HepG2 (cell line): Measurements from ENCODE around the gene SYTL1. TPM values are rescaled to one million over a fixed set of nuclear protein-coding genes. Genes with fewer than 3 reads are reported as not detected.

Experiments
- AHR ChIP-seq: IDR thresholded peaks from 2 replicates; pipeline ENCODE4 v1.6.1; 2018; ENCODE audit warnings: missing genetic modification reagents, missing compliant biosample characterization
- CREM ChIP-seq, 2 experiments: sonication (generic) in 1 of 2; formaldehyde crosslinking in 1 of 2; IDR thresholded peaks; 2 replicates each; pipeline versions ENCODE4 v1.4.0 to v1.6.1; 2016 to 2020; ENCODE audit warnings: antibody characterized with exemption in 1 of 2, mild to moderate bottlenecking in 1 of 2, missing genetic modification reagents in 1 of 2
- FOXK1 ChIP-seq: sonication (generic); formaldehyde crosslinking; IDR thresholded peaks from 2 replicates; pipeline ENCODE4 v1.4.0; 2020; ENCODE audit warnings: low read depth, missing genetic modification reagents, borderline replicate concordance
- NCOA2 ChIP-seq: sonication (generic); formaldehyde crosslinking; IDR thresholded peaks from 2 replicates; pipeline ENCODE4 v1.8.0; 2022; ENCODE audit warnings: inconsistent platforms
- NR1H2 ChIP-seq: sonication (generic); formaldehyde crosslinking; IDR thresholded peaks from 2 replicates; pipeline ENCODE4 v1.8.1; 2022; ENCODE audit warnings: low read depth, missing genetic modification reagents, borderline replicate concordance
- NR3C1 ChIP-seq: sonication (generic); formaldehyde crosslinking; IDR thresholded peaks from 2 replicates; pipeline ENCODE4 v1.4.0; 2020; ENCODE audit warnings: missing genetic modification reagents
- TCF12 ChIP-seq, 2 experiments: fragments of 450-650 bp in 1 of 2; sonication (generic) in 1 of 2; formaldehyde crosslinking in 1 of 2; IDR thresholded peaks; 2 replicates each; pipeline versions ENCODE4 v1.6.1 to v1.8.0; 2017 to 2022; ENCODE audit warnings: antibody characterized with exemption in 1 of 2, mild to moderate bottlenecking in 1 of 2, missing genetic modification reagents in 1 of 2, moderate library complexity in 1 of 2
- ZBTB7A ChIP-seq: sonication (generic); formaldehyde crosslinking; IDR thresholded peaks from 2 replicates; pipeline ENCODE4 v1.8.0; 2022; ENCODE audit warnings: mild to moderate bottlenecking, missing genetic modification reagents
- ZNF225 ChIP-seq: sonication (generic); formaldehyde crosslinking; IDR thresholded peaks from 2 replicates; pipeline ENCODE4 v1.4.0; 2020; ENCODE audit warnings: mild to moderate bottlenecking, missing genetic modification reagents
- ZNF572 ChIP-seq: sonication (generic); formaldehyde crosslinking; IDR thresholded peaks from 2 replicates; pipeline ENCODE4 v1.5.1; 2020; ENCODE audit warnings: mild to moderate bottlenecking, missing genetic modification reagents
- ZNF7 ChIP-seq: IDR thresholded peaks from 2 replicates; pipeline ENCODE4 v1.6.1; 2016; ENCODE audit warnings: missing biosample characterization, missing genetic modification reagents
- ZNF746 ChIP-seq: sonication (generic); formaldehyde crosslinking; IDR thresholded peaks from 2 replicates; pipeline ENCODE4 v1.8.0; 2022; ENCODE audit warnings: mild to moderate bottlenecking, missing genetic modification reagents
- polyA plus RNA-seq, 8 experiments: library from polyadenylated mRNA; depleted of rRNA in 3 of 8; stranded (reverse) in 7 of 8; unstranded in 1 of 8; fragments of >200 nt; fragmentation: Illumina TruSeq in 4 of 8; extraction: Trizol in 4 of 8; gene quantifications; 2 replicates each; pipeline versions ENCODE4 v1.2.1 to v1.2.3, GENCODE V29; 2011 to 2016; ENCODE audit warnings: low read depth in 4 of 8, missing spikeins in 1 of 8, mixed read lengths in 1 of 8; ENCODE audit not compliant: insufficient read depth in 1 of 8
- total RNA-seq, 5 experiments: library from RNA; depleted of rRNA; stranded (reverse); fragments of >200 nt; fragmentation: Illumina TruSeq; extraction: Trizol; gene quantifications; 2 replicates each; pipeline ENCODE4 v1.2.3, GENCODE V29; 2016; ENCODE audit warnings: low read depth in 1 of 5
- TF ChIP-seq, protein P1 (sequence below): sonication (generic); formaldehyde crosslinking; IDR thresholded peaks from 2 replicates; pipeline ENCODE4 v1.4.0; 2020; ENCODE audit warnings: missing genetic modification reagents; ENCODE audit errors: not compliant biosample characterization
- TF ChIP-seq, protein P2 (sequence below): sonication (generic); formaldehyde crosslinking; IDR thresholded peaks from 2 replicates; pipeline ENCODE4 v1.5.0; 2020; ENCODE audit warnings: mild to moderate bottlenecking, low read depth, missing genetic modification reagents, borderline replicate concordance
- TF ChIP-seq, protein P3 (sequence below): sonication (generic); formaldehyde crosslinking; IDR thresholded peaks from 2 replicates; pipeline ENCODE4 v1.8.0; 2022; ENCODE audit warnings: mild to moderate bottlenecking, missing genetic modification reagents
- TF ChIP-seq, protein P4 (sequence below): sonication (generic); formaldehyde crosslinking; IDR thresholded peaks from 2 replicates; pipeline ENCODE4 v1.4.0; 2020; ENCODE audit warnings: missing genetic modification reagents, low read depth, mild to moderate bottlenecking, borderline replicate concordance
- TF ChIP-seq, protein P5 (sequence below): IDR thresholded peaks from 2 replicates; pipeline ENCODE4 v1.4.0; 2020; ENCODE audit warnings: mild to moderate bottlenecking, missing genetic modification reagents
- TF ChIP-seq, protein P6 (sequence below): sonication (generic); formaldehyde crosslinking; conservative IDR thresholded peaks from 2 replicates; pipeline ENCODE4 v1.5.0; 2020; ENCODE audit warnings: missing genetic modification reagents

SYTL1 gene
- total and polyA plus RNA-seq, 2 of the 13 experiments (the other 11 are each of a cell fraction or from before 2014, with no cell fraction given) = 11.1 to 17.8 TPM

DNA sequence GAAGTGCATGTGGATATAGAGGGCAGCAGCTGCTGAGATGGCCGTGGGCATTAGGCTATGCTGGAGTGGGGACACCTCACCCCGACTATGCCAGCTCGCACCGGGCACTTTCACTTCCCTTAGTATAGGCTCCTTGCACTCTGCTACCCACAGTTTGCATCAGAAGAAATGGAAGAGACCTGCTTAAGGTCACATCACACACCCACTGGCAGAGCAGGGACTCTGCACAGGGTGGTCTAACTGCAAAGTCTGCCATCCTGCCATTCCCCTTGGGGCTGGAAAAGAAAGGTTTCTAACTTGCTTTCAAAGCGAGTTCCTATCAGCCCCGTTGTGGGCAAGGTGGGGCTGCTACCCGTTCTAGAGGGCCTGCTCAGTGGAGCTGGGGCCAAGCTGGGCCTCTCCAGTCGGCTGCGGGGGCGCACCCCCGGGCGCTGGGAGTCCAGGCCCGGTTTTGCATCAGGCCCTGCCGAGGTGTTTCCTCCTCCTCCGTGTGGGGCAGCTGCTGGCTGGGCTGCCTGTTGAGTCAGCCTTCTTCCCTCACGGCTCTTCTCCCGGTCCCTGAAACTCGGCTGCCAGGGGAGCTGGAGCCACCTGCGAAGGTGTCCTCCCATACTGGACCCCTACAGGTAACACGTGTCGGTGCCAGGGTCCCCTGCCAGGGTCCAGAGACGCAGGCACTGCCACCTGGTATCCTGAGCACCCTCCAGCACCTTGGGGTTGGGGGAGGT lies at the start of gene SYTL1 (continued):
- TF ChIP-seq CREM (IDR thresholded peaks at IDR 0.05) (no peak), CREM (CRISPR knock-in tag; IDR thresholded peaks at IDR 0.05) (no peak), ZNF746 (CRISPR knock-in tag) (no peak), NR3C1 (CRISPR knock-in tag) (no peak), AHR (CRISPR knock-in tag) (no peak), NR1H2 (CRISPR knock-in tag) (no peak), ZBTB7A (CRISPR knock-in tag) (no peak; the same call in 1 of the 2 replicates), ZNF225 (no peak), TCF12 (IDR thresholded peaks at IDR 0.05) (no peak), TCF12 (CRISPR knock-in tag; IDR thresholded peaks at IDR 0.05) (no peak), FOXK1 (CRISPR knock-in tag) (no peak), NCOA2 (CRISPR knock-in tag) (no peak; the same call in 1 of the 2 replicates), ZNF7 (CRISPR knock-in tag) (no peak), ZNF572 (CRISPR knock-in tag) (peak; percentile 92; the same call in 1 of the 2 replicates)
- TF ChIP-seq, protein P1, sequence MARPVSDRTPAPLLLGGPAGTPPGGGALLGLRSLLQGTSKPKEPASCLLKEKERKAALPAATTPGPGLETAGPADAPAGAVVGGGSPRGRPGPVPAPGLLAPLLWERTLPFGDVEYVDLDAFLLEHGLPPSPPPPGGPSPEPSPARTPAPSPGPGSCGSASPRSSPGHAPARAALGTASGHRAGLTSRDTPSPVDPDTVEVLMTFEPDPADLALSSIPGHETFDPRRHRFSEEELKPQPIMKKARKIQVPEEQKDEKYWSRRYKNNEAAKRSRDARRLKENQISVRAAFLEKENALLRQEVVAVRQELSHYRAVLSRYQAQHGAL (CRISPR knock-in tag) = no peak
- TF ChIP-seq, protein P2, sequence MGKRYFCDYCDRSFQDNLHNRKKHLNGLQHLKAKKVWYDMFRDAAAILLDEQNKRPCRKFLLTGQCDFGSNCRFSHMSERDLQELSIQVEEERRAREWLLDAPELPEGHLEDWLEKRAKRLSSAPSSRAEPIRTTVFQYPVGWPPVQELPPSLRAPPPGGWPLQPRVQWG (CRISPR knock-in tag) = no peak
- TF ChIP-seq, protein P3, sequence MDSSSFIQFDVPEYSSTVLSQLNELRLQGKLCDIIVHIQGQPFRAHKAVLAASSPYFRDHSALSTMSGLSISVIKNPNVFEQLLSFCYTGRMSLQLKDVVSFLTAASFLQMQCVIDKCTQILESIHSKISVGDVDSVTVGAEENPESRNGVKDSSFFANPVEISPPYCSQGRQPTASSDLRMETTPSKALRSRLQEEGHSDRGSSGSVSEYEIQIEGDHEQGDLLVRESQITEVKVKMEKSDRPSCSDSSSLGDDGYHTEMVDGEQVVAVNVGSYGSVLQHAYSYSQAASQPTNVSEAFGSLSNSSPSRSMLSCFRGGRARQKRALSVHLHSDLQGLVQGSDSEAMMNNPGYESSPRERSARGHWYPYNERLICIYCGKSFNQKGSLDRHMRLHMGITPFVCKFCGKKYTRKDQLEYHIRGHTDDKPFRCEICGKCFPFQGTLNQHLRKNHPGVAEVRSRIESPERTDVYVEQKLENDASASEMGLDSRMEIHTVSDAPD (CRISPR knock-in tag) = no peak
- TF ChIP-seq, protein P4, sequence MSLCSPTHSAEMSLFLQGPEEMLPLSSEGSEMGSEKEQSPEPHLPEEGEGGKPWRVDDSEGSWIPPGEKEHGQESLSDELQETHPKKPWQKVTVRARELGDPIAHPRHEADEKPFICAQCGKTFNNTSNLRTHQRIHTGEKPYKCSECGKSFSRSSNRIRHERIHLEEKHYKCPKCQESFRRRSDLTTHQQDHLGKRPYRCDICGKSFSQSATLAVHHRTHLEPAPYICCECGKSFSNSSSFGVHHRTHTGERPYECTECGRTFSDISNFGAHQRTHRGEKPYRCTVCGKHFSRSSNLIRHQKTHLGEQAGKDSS (CRISPR knock-in tag) = peak; percentile 53; the same call in 1 of the 2 replicates
- TF ChIP-seq, protein P5, sequence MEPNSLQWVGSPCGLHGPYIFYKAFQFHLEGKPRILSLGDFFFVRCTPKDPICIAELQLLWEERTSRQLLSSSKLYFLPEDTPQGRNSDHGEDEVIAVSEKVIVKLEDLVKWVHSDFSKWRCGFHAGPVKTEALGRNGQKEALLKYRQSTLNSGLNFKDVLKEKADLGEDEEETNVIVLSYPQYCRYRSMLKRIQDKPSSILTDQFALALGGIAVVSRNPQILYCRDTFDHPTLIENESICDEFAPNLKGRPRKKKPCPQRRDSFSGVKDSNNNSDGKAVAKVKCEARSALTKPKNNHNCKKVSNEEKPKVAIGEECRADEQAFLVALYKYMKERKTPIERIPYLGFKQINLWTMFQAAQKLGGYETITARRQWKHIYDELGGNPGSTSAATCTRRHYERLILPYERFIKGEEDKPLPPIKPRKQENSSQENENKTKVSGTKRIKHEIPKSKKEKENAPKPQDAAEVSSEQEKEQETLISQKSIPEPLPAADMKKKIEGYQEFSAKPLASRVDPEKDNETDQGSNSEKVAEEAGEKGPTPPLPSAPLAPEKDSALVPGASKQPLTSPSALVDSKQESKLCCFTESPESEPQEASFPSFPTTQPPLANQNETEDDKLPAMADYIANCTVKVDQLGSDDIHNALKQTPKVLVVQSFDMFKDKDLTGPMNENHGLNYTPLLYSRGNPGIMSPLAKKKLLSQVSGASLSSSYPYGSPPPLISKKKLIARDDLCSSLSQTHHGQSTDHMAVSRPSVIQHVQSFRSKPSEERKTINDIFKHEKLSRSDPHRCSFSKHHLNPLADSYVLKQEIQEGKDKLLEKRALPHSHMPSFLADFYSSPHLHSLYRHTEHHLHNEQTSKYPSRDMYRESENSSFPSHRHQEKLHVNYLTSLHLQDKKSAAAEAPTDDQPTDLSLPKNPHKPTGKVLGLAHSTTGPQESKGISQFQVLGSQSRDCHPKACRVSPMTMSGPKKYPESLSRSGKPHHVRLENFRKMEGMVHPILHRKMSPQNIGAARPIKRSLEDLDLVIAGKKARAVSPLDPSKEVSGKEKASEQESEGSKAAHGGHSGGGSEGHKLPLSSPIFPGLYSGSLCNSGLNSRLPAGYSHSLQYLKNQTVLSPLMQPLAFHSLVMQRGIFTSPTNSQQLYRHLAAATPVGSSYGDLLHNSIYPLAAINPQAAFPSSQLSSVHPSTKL = no peak
- TF ChIP-seq, protein P6, sequence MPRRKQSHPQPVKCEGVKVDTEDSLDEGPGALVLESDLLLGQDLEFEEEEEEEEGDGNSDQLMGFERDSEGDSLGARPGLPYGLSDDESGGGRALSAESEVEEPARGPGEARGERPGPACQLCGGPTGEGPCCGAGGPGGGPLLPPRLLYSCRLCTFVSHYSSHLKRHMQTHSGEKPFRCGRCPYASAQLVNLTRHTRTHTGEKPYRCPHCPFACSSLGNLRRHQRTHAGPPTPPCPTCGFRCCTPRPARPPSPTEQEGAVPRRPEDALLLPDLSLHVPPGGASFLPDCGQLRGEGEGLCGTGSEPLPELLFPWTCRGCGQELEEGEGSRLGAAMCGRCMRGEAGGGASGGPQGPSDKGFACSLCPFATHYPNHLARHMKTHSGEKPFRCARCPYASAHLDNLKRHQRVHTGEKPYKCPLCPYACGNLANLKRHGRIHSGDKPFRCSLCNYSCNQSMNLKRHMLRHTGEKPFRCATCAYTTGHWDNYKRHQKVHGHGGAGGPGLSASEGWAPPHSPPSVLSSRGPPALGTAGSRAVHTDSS (CRISPR knock-in tag) = no peak
